HG02840 (cell line): Measurements from ENCODE around the gene UAP1L1.

Experiments
- ATAC-seq: cut with Tn5 transposase; IDR thresholded peaks from one replicate; pipeline ENCODE4 v1.9.1; 2021; ENCODE audit warnings: mild to moderate bottlenecking, moderate library complexity, moderate number of reproducible peaks; ENCODE audit not compliant: unreplicated experiment, low FRiP score

Gene UAP1L1

GRCh38 chr9:137071282-137071681, 6.0 kb upstream of the UAP1L1 start:
- ATAC-seq = no peak

DNA sequence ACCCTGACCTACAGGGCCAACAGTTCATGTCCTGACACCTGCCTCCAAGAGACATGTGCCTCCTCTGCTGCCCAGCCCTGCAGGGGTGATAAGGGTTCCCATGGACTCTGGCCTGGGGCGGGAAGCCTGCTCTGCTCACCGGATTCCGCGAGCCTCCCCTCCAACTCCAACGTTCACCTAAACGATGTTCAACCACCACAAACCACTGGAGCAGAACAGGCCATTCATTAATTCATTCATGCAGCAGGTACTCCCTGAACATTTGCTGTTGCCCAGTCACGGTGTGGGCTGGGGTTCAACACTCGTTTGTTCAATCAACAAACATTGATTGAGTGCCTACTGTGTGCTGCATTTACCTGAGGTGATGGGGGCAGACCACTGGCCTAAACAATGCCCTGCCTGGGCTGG, 3.3 kb upstream of the UAP1L1 start:
- ATAC-seq = no peak

- no peak for ATAC-seq
Observed at GRCh38 chr9:137074657-137075274, 2.6 kb upstream of the UAP1L1 start.

DNA sequence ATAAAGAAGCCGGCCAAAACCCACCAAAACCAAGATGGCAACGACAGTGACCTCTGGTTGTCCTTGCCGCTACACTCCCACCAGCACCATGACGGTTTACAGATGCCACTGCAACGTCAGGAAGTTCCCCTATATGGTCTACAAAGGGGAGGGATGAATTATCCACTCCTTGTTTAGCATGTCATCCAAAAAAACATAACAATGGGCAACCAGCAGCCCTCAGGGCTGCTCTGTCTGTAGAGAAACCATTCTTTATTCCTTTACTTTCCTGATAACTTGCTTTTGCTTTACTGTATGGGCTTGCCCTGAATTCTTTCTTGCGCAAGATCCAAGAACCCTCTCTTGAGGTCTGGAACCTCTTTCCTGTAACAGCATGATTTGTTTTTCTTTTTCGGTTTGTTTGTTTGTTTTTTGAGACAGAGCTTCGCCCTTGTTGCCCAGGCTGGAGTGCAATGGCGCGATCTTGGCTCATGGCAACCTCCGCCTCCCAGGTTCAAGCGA, 2.0 kb upstream of the UAP1L1 start:
- ATAC-seq = no peak

GRCh38 chr9:137076636-137077009, 694 bp upstream of the UAP1L1 start:
- no peak for ATAC-seq

- ATAC-seq = peak; percentile 7
Observed at GRCh38 chr9:137077758-137078693, 709 bp downstream of the UAP1L1 start.

DNA sequence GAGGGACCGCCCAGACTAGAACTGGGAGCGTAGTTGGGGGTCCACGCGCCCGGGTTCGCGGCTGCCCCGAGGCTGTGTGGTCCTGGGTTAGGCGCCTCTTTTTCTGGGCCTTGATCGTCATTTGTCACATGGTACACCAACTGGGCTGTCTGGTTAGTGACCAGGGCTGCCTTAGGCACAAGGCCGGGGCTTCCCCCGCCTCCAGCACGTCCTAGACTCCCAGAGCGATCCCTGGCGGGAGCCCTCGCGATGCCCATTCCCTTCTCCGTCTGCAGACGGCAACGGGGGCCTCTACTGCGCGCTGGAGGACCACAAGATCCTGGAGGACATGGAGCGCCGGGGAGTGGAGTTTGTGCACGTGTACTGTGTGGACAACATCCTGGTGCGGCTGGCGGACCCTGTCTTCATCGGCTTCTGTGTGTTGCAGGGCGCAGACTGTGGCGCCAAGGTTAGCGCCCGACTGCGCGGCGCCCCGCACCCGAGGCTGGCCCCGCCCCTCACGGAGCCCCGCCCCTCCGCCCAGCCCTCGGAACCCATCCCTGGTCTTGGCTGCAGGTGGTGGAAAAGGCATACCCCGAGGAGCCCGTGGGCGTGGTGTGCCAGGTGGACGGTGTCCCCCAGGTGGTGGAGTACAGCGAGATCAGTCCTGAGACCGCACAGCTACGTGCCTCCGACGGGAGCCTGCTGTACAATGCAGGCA, 1.5 kb downstream of the UAP1L1 start:
- no peak for ATAC-seq

DNA sequence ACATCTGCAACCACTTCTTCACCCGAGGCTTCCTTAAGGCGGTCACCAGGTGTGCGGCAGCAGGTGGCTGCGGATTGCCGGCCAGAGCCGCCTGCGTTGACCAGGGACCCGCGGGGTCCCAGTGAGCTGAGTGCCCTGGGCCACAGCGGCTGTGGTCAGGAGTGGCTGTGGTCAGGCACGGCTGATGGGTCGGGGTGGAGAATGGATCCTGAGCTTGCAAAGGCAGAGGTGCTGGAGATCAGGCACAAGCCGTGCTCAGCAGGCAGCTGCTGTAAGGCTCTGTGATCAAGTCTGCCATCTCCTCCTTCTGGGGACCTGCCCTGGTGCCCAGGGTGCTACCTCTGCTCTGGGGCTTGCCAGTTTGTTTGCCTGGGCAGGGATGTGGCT, 2.1 kb downstream of the UAP1L1 start:
- ATAC-seq = no peak

DNA sequence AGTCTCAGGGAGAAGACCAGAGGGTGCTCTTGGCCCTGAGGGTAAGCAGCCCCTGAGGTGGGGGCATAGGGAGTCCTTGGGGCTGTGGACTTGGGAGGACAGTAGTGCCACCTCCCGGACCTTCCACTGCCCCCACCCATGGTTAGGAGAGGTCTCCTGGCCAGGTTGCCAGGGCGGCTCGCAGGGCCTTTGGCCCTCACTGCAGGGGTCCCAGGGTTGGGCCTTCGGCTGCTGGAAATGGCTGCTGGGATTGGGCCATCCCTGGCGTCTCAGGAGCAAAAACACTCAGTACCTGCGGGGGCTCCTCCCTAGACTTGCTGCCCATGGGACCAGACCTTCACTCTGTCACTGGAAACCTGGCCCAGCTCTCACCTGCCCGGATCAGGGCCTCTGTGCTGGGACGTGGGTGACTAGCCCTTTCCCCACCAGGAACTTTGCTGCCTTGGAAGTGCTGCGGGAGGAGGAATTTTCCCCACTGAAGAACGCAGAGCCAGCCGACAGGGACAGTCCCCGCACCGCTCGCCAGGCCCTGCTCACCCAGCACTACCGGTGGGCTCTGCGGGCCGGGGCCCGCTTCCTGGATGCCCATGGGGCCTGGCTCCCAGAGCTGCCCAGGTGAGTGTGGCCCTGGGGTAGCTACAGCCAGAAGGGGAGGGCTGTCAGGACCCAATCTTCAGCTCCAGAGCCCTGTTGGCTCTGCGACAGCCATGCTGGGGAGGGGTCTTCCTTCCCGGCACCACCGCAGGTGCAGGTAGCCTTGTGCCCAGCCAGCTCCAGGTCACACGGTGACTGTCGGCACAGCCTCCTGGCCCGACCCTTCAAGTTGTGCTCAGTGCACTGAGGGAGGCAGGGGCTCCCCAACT, 3.2 kb downstream of the UAP1L1 start:
- no peak for ATAC-seq

DNA sequence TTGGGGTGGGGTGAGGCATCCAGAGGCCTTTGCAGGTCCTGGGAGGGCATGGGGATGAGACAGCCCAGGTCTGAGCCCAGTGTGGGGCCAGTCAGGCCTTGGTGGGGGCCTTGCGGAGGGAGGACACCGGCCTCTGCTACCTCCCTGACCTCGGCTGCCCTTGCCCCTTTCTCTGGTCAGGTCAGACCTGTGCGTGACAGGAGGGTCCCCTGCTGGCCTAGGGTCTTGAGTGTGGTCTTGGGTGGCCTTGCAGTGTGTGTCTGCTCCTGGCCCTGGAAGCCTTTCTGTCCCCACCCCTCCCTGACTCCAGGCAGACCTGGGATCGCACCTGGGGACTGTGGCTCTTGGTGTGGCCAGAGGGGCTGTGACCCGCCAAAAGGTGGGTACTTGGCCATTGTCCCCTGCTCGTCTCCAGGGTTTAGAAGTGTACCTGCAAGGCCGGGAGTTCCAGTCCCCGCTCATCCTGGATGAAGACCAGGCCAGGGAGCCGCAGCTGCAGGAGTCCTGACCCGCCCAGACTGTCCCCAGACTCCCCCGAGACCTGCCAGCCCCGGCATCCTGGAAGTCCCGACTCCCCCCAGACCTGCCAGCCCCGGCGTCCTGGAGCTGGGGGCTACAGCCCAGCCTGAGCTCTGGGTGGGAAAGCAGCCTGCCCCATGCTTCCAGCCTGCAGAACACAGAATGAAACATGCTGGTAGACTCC, 5.1 kb downstream of the UAP1L1 start:
- no peak for ATAC-seq

GRCh38 chr9:137082925-137083290, 5.6 kb downstream of the UAP1L1 start:
- no peak for ATAC-seq

DNA sequence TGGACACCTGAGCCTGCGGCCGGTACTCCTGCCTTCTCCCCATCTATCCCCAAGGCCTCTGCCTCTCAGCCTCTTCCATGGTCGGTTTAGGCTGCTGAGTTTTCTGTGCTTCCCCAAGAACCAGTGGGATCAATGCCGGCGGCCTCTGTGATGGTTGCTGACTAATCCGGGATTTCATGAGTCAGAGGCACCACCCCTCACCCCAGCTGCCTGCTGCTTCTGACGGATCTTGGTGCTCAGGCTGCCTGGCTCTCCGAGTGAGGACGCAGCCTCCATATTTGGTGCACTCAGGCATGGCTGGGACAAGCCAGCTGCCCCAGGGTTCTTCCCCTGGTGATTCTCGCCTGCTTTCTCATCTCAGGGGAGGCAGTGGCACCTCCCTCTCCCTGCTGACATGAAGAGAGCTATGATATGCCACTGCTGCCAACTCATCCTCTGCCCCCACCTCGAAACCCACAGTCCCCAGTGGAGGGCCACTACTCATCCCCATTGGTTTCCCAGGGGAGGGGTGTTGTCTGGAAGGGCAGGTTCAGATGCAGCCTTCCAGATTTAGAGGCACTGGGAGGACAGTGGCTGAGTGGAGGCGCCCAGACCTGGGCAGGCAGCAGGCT, 6.2 kb downstream of the UAP1L1 start:
- no peak for ATAC-seq

- no peak for ATAC-seq
Observed at GRCh38 chr9:137084526-137084925, 7.2 kb downstream of the UAP1L1 start.

- ATAC-seq = peak; percentile 19
Observed at GRCh38 chr9:137085920-137086530, 8.7 kb downstream of the UAP1L1 start.

- peak; percentile 87 for ATAC-seq
Observed at GRCh38 chr9:137086531-137087408, 9.5 kb downstream of the UAP1L1 start, which contains the start of gene MAN1B1. Gene MAN1B1, plus strand, starts transcription at chr9:137086985. Its CDS starts 15 bp downstream, at chr9:137087000.

DNA sequence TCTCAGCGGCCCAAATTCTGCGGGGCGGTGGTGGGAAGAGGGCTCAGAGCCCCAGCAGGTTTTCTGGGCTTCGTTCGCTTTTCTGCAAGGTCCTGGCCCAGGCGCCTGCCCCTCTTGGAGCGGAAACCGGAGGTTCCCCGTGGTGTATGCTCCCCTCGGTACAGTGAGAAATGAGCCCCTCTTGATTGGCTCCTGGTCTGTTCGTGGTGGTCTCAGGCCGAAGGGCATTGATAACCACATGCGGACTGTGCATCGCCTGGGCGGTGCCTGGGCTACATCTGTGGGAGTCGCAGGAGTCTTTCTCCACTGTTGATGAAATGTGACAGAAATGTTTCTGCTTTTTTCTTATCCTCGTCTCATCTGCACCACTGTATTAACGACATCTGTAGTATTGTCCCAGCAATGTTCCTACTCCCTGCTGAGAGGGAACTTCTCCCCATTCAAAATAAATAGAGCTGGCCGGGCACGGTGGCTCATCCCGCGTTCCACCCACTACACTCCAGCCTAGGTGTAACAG, 10.2 kb downstream of the UAP1L1 start:
- ATAC-seq = peak; percentile 3

- no peak for ATAC-seq
Observed at GRCh38 chr9:137088121-137088520, 10.8 kb downstream of the UAP1L1 start.
